MM.1S (cell line): ENCODE results near the gene SPOCD1.

ENCODE experiments used
- DNase-seq: peaks from one replicate; pipeline ENCODE4 v3.0.0-alpha.2; 2015
- H2AFZ ChIP-seq: fragments of 300-600 bp; sonication (generic); 2 replicates; pipeline ENCODE4 v1.6.0; 2016; ENCODE audit warnings: antibody characterized with exemption, low read length
- H3F3A ChIP-seq: fragments of 300-600 bp; sonication (generic); 2 replicates; pipeline ENCODE4 v1.6.1; 2016; ENCODE audit warnings: mild to moderate bottlenecking, antibody characterized with exemption, low read length, moderate library complexity, mixed read lengths; ENCODE audit not compliant: insufficient read depth
- H3K27ac ChIP-seq: fragments of 300-600 bp; sonication (generic); 2 replicates; pipeline ENCODE4 v1.5.1; 2016; ENCODE audit warnings: mild to moderate bottlenecking, low read length
- H3K27me3 ChIP-seq: fragments of 300-600 bp; sonication (generic); replicated peaks from 2 replicates; pipeline ENCODE4 v1.6.0; 2016; ENCODE audit warnings: low read length; ENCODE audit not compliant: insufficient read depth
- H3K36me3 ChIP-seq: fragments of 300-600 bp; sonication (generic); replicated peaks from 2 replicates; pipeline ENCODE4 v1.6.1; 2016; ENCODE audit warnings: mild to moderate bottlenecking, low read length, mixed read lengths; ENCODE audit not compliant: insufficient read depth
- H3K4me1 ChIP-seq: fragments of 300-600 bp; sonication (generic); 2 replicates; pipeline ENCODE4 v1.6.1; 2016; ENCODE audit warnings: low read length, mixed read lengths
- H3K4me2 ChIP-seq: fragments of 300-600 bp; sonication (generic); 2 replicates; pipeline ENCODE4 v1.6.0; 2016; ENCODE audit warnings: low read depth, low read length
- H3K4me3 ChIP-seq: fragments of 300-600 bp; sonication (generic); 2 replicates; pipeline ENCODE4 v1.5.1; 2016; ENCODE audit warnings: low read length, mixed read lengths
- H3K79me2 ChIP-seq: fragments of 300-600 bp; sonication (generic); 2 replicates; pipeline ENCODE4 v1.6.1; 2016; ENCODE audit warnings: mixed run types, low read length, mixed read lengths
- H3K9ac ChIP-seq: fragments of 300-600 bp; sonication (generic); 2 replicates; pipeline ENCODE4 v1.6.1; 2016; ENCODE audit warnings: low read length, mixed read lengths
- H3K9me2 ChIP-seq: fragments of 300-600 bp; sonication (generic); replicated peaks from 2 replicates; pipeline ENCODE4 v1.6.1; 2016; ENCODE audit warnings: mild to moderate bottlenecking, low read length, mixed read lengths; ENCODE audit not compliant: insufficient read depth
- H3K9me3 ChIP-seq: fragments of 300-600 bp; sonication (generic); replicated peaks from 2 replicates; pipeline ENCODE4 v1.6.1; 2016; ENCODE audit warnings: mild to moderate bottlenecking, low read length, mixed read lengths; ENCODE audit not compliant: insufficient read depth
- H4K20me1 ChIP-seq: fragments of 300-600 bp; sonication (generic); 2 replicates; pipeline ENCODE4 v1.6.1; 2016; ENCODE audit warnings: mild to moderate bottlenecking, low read length, moderate library complexity, mixed read lengths; ENCODE audit not compliant: insufficient read depth
- CTCF ChIP-seq: fragments of 300-600 bp; sonication (generic); IDR thresholded peaks from 2 replicates; pipeline ENCODE4 v1.5.1; 2016; ENCODE audit warnings: antibody characterized with exemption, low read length, mixed read lengths
- EZH2 ChIP-seq: fragments of 300-600 bp; sonication (generic); optimal IDR thresholded peaks from 2 replicates; pipeline ENCODE3; 2017; ENCODE audit warnings: low read depth, mild to moderate bottlenecking, antibody characterized with exemption, low read length, mixed read lengths
- EZH2phosphoT487 ChIP-seq: fragments of 300-600 bp; sonication (generic); IDR thresholded peaks from 2 replicates; pipeline ENCODE4 v1.6.1; 2018; ENCODE audit warnings: antibody characterized with exemption, low read length

SPOCD1 gene

GRCh38 chr1:31799895-31800673, 15.7 kb downstream of the SPOCD1 start:
- no peak for TF ChIP-seq EZH2phosphoT487
- TF ChIP-seq CTCF: no peak
- no peak for TF ChIP-seq EZH2
- Histone ChIP-seq H3K27me3 (peaks cover 64% of the 10 kb centered on the region), H3K36me3 (no peaks in the 10 kb centered on the region), H3K9me3 (no peaks in the 10 kb centered on the region), H3K27ac (no peak overlapping the region), H2AFZ (no peak overlapping the region), H4K20me1 (no peaks in the 10 kb centered on the region), H3K4me3 (no peak overlapping the region), H3K4me2 (no peak overlapping the region), H3F3A (no peaks in the 10 kb centered on the region), H3K79me2 (no peaks in the 10 kb centered on the region), H3K9me2 (no peaks in the 10 kb centered on the region), H3K4me1 (no peaks in the 10 kb centered on the region), H3K9ac (no peak overlapping the region)
- DNase-seq: no peak

- H3K9ac ChIP-seq: no peak overlapping the region
- H2AFZ ChIP-seq: no peak overlapping the region
- no peaks in the 10 kb centered on the region for H3K9me2 ChIP-seq
- H3K27ac ChIP-seq: no peak overlapping the region
- H3K36me3 ChIP-seq: no peaks in the 10 kb centered on the region
- H3K4me2 ChIP-seq: no peak overlapping the region
- no peaks in the 10 kb centered on the region for H3K9me3 ChIP-seq
- TF ChIP-seq EZH2: no peak
- no peak for TF ChIP-seq EZH2phosphoT487
- TF ChIP-seq CTCF: no peak
- H3K27me3 ChIP-seq: peaks cover 64% of the 10 kb centered on the region
- no peaks in the 10 kb centered on the region for H3F3A ChIP-seq
- H3K4me3 ChIP-seq: no peak overlapping the region
- H3K4me1 ChIP-seq: no peaks in the 10 kb centered on the region
- H4K20me1 ChIP-seq: no peaks in the 10 kb centered on the region
- no peaks in the 10 kb centered on the region for H3K79me2 ChIP-seq
- DNase-seq: no peak
Observed at GRCh38 chr1:31799196-31799894, 16.5 kb downstream of the SPOCD1 start.

- no peaks in the 10 kb centered on the region for H3K9me2 ChIP-seq
- H3K4me3 ChIP-seq: no peak overlapping the region
- no peak overlapping the region for H2AFZ ChIP-seq
- peaks cover 59% of the 10 kb centered on the region for H3K27me3 ChIP-seq
- H3K9ac ChIP-seq: no peak overlapping the region
- no peak for DNase-seq
- no peaks in the 10 kb centered on the region for H3K9me3 ChIP-seq
- no peak overlapping the region for H3K4me2 ChIP-seq
- H3F3A ChIP-seq: no peaks in the 10 kb centered on the region
- no peaks in the 10 kb centered on the region for H3K4me1 ChIP-seq
- no peak overlapping the region for H3K27ac ChIP-seq
- no peaks in the 10 kb centered on the region for H4K20me1 ChIP-seq
- no peaks in the 10 kb centered on the region for H3K36me3 ChIP-seq
- no peaks in the 10 kb centered on the region for H3K79me2 ChIP-seq
- TF ChIP-seq CTCF (no peak), EZH2phosphoT487 (no peak), EZH2 (no peak)
Observed at GRCh38 chr1:31798433-31799195, 17.2 kb downstream of the SPOCD1 start.
